Vagina (tissue), 2 donors: ENCODE results near the gene SLC37A1.

Experiments used
- POLR2A ChIP-seq, 2 donors: fragments of 450-650 bp; IDR thresholded peaks; one replicate each; pipeline ENCODE4 v1.6.1; 2017; ENCODE audit warnings: antibody characterized with exemption in 2 of 2, mild to moderate bottlenecking in 2 of 2, moderate library complexity in 2 of 2
- POLR2AphosphoS5 ChIP-seq, 2 donors: sonication (generic); formaldehyde crosslinking; IDR thresholded peaks; one replicate each; pipeline ENCODE4 v1.9.0; 2017; ENCODE audit warnings: antibody characterized with exemption in 2 of 2, mild to moderate bottlenecking in 2 of 2, low read depth in 1 of 2; ENCODE audit not compliant: insufficient read depth in 1 of 2

- TF ChIP-seq POLR2AphosphoS5 (IDR thresholded peaks at IDR 0.05; ENCODE audit: insufficient read depth in 1 of 2, low read depth in 1 of 2): no peak
- TF ChIP-seq POLR2A (IDR thresholded peaks at IDR 0.05): no peak
Measured at GRCh38 chr21:42569732-42570301, 56.2 kb downstream of the SLC37A1 start.
